Measurements from ENCODE around the gene GNAT1.
"Not testable (repeated sequence)": the region's sequence is repeated elsewhere in the genome, so short reads cannot be mapped to it uniquely, and the experiment has no call there.

The GNAT1 gene

DNA sequence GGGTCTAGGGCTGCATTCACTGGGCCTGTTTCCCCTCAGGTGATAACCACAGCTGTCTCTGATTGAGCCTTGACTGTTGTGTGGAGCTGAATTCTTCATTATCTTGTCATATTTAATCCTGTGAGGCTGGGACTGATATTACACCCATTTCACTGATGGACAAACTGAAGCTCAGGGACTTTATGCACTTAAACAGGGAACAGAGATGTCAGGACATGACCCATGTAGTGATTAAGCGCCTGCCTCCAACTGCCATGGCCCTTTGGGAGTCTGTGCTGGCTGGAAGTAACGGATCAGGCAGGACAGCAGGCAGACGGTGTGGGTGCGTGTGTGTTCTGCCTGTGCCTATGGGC is 52.1 kb downstream of the GNAT1 start:
- DNase-seq = no peak

DNA sequence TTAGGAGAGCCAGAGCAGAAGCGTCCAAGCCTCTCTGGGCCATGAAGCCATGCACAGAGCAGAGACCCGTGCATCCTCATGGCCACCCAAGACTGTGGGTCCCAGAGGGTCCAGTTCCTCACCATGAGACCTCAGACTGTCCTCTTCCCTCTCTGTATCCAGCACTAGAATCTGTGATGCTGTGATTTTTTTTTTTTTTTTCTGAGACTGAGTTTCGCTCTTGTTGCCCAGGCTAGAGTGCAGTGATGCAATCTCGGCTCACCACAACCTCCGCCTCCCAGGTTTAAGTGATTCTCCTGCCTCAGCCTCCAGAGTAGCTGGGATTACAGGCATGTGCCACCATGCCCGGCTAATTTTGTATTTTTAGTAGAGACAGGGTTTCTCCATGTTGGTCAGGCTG is 53.4 kb downstream of the GNAT1 start:
- DNase-seq = not testable (repeated sequence)

GRCh38 chr3:50245251-50245745 is 53.9 kb downstream of the GNAT1 start:
- no peak for DNase-seq

DNA sequence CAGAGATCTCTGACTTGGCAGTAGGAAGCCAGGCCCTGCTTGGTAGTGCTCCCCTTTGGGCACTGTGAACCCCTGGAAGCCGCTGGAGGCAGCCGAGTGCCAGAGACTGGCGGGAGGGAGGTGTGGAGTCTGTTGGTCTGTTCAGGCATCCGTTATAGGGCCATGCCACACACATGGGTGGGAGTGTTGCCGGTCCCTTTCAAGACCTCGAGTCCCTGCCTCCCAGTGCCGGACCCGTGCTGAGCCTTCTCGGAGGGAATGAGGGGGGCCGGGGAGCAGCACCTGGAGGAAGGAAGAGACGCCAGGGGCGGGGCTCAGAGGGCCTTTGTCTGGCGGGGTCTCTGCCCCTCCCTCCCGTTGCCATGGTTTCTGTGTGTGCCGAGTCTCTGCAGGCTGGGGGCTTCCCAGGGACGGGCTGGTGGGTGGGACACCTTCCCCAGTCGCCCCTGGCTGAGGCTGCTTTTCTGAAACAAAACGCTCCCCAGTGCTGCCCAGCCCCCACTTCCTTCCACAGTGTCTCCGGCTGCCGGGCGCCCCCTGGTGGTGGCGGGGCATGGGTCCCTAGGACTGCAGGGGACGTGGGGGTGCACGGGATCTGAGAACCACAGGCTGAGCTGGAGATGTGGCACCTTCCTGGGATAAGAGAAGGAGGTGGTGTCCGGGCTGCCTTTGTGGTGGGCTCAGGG is 54.6 kb downstream of the GNAT1 start:
- peak; percentile 70 for DNase-seq

DNA sequence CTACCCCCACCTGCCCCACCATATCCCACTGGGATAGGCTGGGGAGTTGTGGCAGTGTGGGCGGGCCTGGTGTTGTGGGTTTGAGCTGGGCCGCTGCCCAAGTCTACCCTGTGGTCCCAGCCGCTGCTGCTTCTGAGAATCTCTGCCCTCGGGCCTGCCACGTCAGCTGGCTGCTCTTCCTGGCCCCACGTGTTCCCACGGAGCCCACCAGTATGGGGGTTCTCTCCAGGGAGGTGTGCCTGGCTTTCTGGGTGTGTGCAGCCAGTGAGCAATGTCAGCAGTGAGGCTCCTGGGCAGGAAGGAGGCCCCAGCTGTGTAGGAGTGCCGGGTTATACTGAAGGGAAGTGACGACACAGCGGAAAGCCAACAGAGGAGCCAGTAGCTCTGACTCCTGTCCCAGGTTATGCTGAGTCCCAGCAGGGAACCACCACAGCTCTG is 55.1 kb downstream of the GNAT1 start:
- DNase-seq = no peak

Measured in NCI-H2227 treated with DMSO at 0.1 percent for 48 hours (cell line).